Mucosa of stomach (tissue), 1 donor: ENCODE data around the gene JMJD7.

Source experiments
- H3K27me3 ChIP-seq: one replicate; pipeline ENCODE4 v1.7.0; 2013; ENCODE audit warnings: mild to moderate bottlenecking, low read length; ENCODE audit not compliant: control insufficient read depth, insufficient read depth
- H3K36me3 ChIP-seq: one replicate; pipeline ENCODE4 v1.7.0; 2013; ENCODE audit warnings: low read length; ENCODE audit not compliant: control insufficient read depth, insufficient read depth
- H3K4me1 ChIP-seq: one replicate; pipeline ENCODE4 v1.7.0; 2013; ENCODE audit warnings: mild to moderate bottlenecking, low read length; ENCODE audit not compliant: control insufficient read depth, insufficient read depth
- H3K4me3 ChIP-seq: one replicate; pipeline ENCODE4 v1.7.0; 2013; ENCODE audit warnings: low read length
- H3K9ac ChIP-seq: one replicate; pipeline ENCODE4 v1.7.0; 2013; ENCODE audit warnings: mild to moderate bottlenecking, low read length, moderate library complexity
- H3K9me3 ChIP-seq: one replicate; pipeline ENCODE4 v1.7.0; 2013; ENCODE audit warnings: mild to moderate bottlenecking, low read length, moderate library complexity; ENCODE audit not compliant: control insufficient read depth
- donor health status: Pancreatic carcinoma.

Gene JMJD7

GRCh38 chr15:41841131-41841530 lies 13.2 kb downstream of the JMJD7 start:
- no peaks in the 10 kb centered on the region for H3K27me3 ChIP-seq
- H3K9ac ChIP-seq: no peak overlapping the region
- H3K36me3 ChIP-seq: no peaks in the 10 kb centered on the region
- peaks cover 14% of the 10 kb centered on the region for H3K4me1 ChIP-seq
- no peaks in the 10 kb centered on the region for H3K9me3 ChIP-seq
- H3K4me3 ChIP-seq: no peak overlapping the region

DNA sequence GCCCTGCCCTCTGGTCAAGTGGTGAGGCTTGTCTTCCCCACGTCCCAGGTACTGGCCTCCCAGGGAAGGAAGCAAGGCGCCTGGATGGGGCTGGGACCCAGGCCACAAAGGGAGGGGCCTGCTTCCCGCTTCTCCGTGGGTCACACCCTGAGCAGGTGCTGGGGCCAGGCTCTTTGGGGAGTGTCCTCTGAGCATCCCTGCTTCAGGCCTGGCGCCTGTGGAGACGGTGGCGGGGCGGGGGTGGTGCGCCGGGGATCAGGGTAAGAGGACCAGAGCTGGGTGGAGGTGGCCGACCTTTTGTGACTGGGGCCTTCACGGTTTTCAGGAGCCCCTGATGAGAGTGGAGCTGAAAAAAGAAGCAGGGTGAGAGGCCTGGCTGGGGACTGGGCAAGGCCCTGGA lies 14.3 kb downstream of the JMJD7 start:
- no peaks in the 10 kb centered on the region for H3K27me3 ChIP-seq
- H3K36me3 ChIP-seq: no peaks in the 10 kb centered on the region
- no peak overlapping the region for H3K4me3 ChIP-seq
- H3K4me1 ChIP-seq: peaks cover 14% of the 10 kb centered on the region
- no peaks in the 10 kb centered on the region for H3K9me3 ChIP-seq
- H3K9ac ChIP-seq: no peak overlapping the region

- no peak overlapping the region for H3K4me3 ChIP-seq
- no peak overlapping the region for H3K9ac ChIP-seq
- H3K4me1 ChIP-seq: peaks cover 9% of the 10 kb centered on the region
- peaks cover 6% of the 10 kb centered on the region for H3K36me3 ChIP-seq
- no peaks in the 10 kb centered on the region for H3K9me3 ChIP-seq
- no peaks in the 10 kb centered on the region for H3K27me3 ChIP-seq
These were observed 15.7 kb downstream of the JMJD7 start for GRCh38 chr15:41843571-41843970.

- no peak overlapping the region for H3K4me3 ChIP-seq
- H3K9me3 ChIP-seq: no peaks in the 10 kb centered on the region
- H3K36me3 ChIP-seq: peaks cover 6% of the 10 kb centered on the region
These were observed 16.9 kb downstream of the JMJD7 start for GRCh38 chr15:41844814-41845213.

DNA sequence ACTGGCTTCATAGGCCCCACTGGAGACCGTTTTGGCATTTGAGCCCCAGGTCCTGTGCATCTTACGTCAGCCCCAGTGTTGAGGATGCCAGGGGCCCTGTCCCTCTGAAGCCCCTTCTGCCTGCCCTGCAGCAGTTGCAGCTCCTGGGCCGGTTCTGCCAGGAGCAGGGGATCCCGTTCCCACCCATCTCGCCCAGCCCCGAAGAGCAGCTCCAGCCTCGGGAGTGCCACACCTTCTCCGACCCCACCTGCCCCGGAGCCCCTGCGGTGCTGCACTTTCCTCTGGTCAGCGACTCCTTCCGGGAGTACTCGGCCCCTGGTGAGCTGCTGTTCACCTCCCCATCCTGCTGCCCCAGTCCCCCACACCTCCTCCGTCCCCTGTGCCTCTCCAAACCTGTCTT lies 19.3 kb downstream of the JMJD7 start:
- H3K4me3 ChIP-seq: no peak overlapping the region
- H3K36me3 ChIP-seq: peaks cover 6% of the 10 kb centered on the region
- no peaks in the 10 kb centered on the region for H3K4me1 ChIP-seq
- H3K9ac ChIP-seq: no peak overlapping the region
- H3K9me3 ChIP-seq: no peaks in the 10 kb centered on the region
- H3K27me3 ChIP-seq: peaks cover 7% of the 10 kb centered on the region

More at GRCh38 chr15:41844814-41845213, 16.9 kb downstream of the JMJD7 start:
- H3K9ac ChIP-seq: no peak overlapping the region
- no peaks in the 10 kb centered on the region for H3K27me3 ChIP-seq
- H3K4me1 ChIP-seq: no peaks in the 10 kb centered on the region

DNA sequence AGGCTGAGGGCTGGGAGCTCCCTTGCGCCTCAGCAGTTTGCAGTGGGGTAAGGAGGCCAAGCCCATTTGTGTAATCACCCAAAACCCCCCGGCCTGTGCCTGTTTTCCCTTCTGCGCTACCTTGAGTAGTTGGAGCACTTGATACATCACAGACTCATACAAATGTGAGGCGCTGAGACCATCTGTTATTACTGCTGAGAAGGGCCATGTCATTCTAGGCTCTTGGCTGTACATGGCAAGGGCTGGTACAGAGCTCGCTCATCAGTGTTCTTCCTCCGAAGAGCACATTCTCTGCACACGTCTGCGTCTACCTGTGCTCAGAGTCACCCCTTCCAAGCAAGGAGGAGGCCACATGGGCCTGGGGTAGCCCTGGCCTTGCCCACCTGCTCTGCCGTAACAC lies 20.1 kb downstream of the JMJD7 start:
- Histone ChIP-seq H3K4me1 (no peaks in the 10 kb centered on the region), H3K36me3 (peaks cover 6% of the 10 kb centered on the region), H3K27me3 (peaks cover 11% of the 10 kb centered on the region), H3K9ac (no peak overlapping the region), H3K4me3 (no peak overlapping the region), H3K9me3 (no peaks in the 10 kb centered on the region)

- Histone ChIP-seq H3K4me3 (no peak overlapping the region), H3K27me3 (peaks cover 17% of the 10 kb centered on the region), H3K4me1 (no peaks in the 10 kb centered on the region), H3K36me3 (peaks cover 6% of the 10 kb centered on the region), H3K9me3 (no peaks in the 10 kb centered on the region), H3K9ac (no peak overlapping the region)
These were observed 20.7 kb downstream of the JMJD7 start for GRCh38 chr15:41848631-41849030.

GRCh38 chr15:41849204-41849603 lies 21.3 kb downstream of the JMJD7 start:
- Histone ChIP-seq H3K4me3 (no peak overlapping the region), H3K9me3 (no peaks in the 10 kb centered on the region), H3K36me3 (peaks cover 6% of the 10 kb centered on the region), H3K27me3 (peaks cover 19% of the 10 kb centered on the region), H3K9ac (no peak overlapping the region), H3K4me1 (no peaks in the 10 kb centered on the region)

DNA sequence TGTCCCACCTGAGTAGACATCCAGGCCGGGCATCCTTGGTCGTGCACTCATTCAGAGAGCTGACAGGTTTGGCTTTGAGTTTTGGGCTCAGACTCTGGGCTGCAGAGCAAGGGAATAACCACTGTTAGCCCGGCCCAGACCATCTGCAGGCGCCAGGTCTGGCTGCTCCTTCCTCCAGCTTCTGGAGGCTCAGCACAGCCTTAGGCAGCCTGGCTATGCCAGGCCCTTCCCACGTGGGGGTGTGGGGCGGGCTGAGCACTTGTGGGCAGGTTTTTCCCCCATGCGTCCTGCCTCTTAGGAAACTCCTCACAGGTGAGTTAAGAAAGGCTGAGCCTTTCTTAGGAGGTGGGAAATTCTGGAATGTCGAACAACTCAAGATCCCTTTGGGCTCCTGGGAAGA lies 22.0 kb downstream of the JMJD7 start:
- H3K36me3 ChIP-seq: peaks cover 6% of the 10 kb centered on the region
- no peaks in the 10 kb centered on the region for H3K4me1 ChIP-seq
- H3K9me3 ChIP-seq: no peaks in the 10 kb centered on the region
- no peak overlapping the region for H3K9ac ChIP-seq
- no peak overlapping the region for H3K4me3 ChIP-seq
- H3K27me3 ChIP-seq: peaks cover 19% of the 10 kb centered on the region

- Histone ChIP-seq H3K36me3 (peaks cover 6% of the 10 kb centered on the region), H3K4me3 (no peak overlapping the region), H3K27me3 (peaks cover 19% of the 10 kb centered on the region), H3K9ac (no peak overlapping the region), H3K4me1 (no peaks in the 10 kb centered on the region), H3K9me3 (no peaks in the 10 kb centered on the region)
These were observed 22.7 kb downstream of the JMJD7 start for GRCh38 chr15:41850482-41851166.

GRCh38 chr15:41851167-41851523 lies 23.3 kb downstream of the JMJD7 start:
- Histone ChIP-seq H3K4me1 (no peaks in the 10 kb centered on the region), H3K9ac (no peak overlapping the region), H3K36me3 (peaks cover 6% of the 10 kb centered on the region), H3K9me3 (no peaks in the 10 kb centered on the region), H3K27me3 (peaks cover 19% of the 10 kb centered on the region), H3K4me3 (no peak overlapping the region)

DNA sequence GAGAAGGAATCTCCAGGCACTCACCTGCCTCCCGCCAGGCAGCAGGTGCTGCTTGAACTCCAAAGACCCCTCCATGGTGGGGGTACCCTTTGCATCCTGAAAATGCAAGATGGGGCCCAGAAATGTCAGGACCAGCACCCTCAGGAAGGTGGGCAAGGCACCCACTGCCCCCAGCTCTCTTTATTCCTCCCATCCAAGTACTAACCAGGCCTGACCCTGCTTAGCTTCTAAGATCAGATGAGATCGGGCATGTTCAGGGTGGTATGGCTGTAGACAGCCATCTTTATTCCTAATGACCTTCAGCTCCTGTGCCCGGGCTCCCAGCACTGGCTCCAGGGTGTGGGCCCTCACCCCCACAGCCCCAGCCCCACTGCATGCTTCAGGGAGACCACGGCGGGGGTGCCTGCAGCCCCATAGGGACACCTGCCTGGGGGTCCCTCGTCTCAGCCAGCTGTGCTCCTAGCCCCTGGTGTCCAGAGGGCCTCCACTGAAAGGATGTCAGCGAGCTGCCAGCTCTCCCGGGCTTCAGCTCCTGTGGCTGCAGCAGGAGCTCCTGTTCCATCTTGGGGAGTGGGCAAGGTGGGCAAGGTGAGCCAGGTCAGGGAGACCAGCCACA lies 24.0 kb downstream of the JMJD7 start:
- peaks cover 19% of the 10 kb centered on the region for H3K27me3 ChIP-seq
- H3K9me3 ChIP-seq: no peaks in the 10 kb centered on the region
- H3K36me3 ChIP-seq: peaks cover 6% of the 10 kb centered on the region
- H3K4me3 ChIP-seq: no peak overlapping the region
- H3K4me1 ChIP-seq: no peaks in the 10 kb centered on the region
- H3K9ac ChIP-seq: no peak overlapping the region
